Heart right ventricle (tissue), 16 donors: Measurements from ENCODE around the gene KLHDC2. TPM values are rescaled to one million over a fixed set of nuclear protein-coding genes. Genes with fewer than 3 reads are reported as not detected.
A peak's percentile ranks its signal among the peaks of the same experiment; 100 is the strongest.

ENCODE experiments used
- ATAC-seq, 8 donors: fragments of 200-7000 bp; cut with Tn5 transposase; one replicate each; pipeline ENCODE4 v1.9.1; 2020; ENCODE audit warnings: mild to moderate bottlenecking in 8 of 8, moderate library complexity in 8 of 8, moderate number of reproducible peaks in 1 of 8
- DNase-seq, 2 donors: peaks; one replicate each; pipeline ENCODE4 v3.0.0-alpha.2; 2020
- H3K27ac ChIP-seq, 10 donors: fragments of 200-600 bp; sonication (generic) in 2 of 10; one replicate each; pipeline versions ENCODE4 v1.5.0 to v1.8.0; 2020 to 2022; ENCODE audit warnings: mild to moderate bottlenecking in 3 of 10
- H3K27me3 ChIP-seq, 7 donors: fragments of 200-600 bp; one replicate each; pipeline ENCODE4 v1.8.0; 2021 to 2022; ENCODE audit warnings: mild to moderate bottlenecking in 2 of 7
- H3K36me3 ChIP-seq, 9 donors: fragments of 200-600 bp; sonication (generic) in 1 of 9; one replicate each; pipeline versions ENCODE4 v1.5.0 to v1.8.0; 2020 to 2022; ENCODE audit warnings: mild to moderate bottlenecking in 2 of 9
- H3K4me1 ChIP-seq, 9 donors: fragments of 200-600 bp; sonication (generic) in 1 of 9; one replicate each; pipeline versions ENCODE4 v1.5.0 to v1.8.0; 2020 to 2022; ENCODE audit warnings: mild to moderate bottlenecking in 4 of 9
- H3K4me3 ChIP-seq, 10 donors: fragments of 200-600 bp; sonication (generic) in 2 of 10; one replicate each; pipeline versions ENCODE4 v1.5.0 to v1.8.0; 2020 to 2022; ENCODE audit warnings: mild to moderate bottlenecking in 7 of 10, moderate library complexity in 2 of 10
- H3K9me3 ChIP-seq, 11 donors: fragments of 200-600 bp in 10 of 11; sonication (generic) in 2 of 11; one replicate each; pipeline versions ENCODE4 v1.5.0 to v1.8.0; 2013 to 2022; ENCODE audit warnings: mild to moderate bottlenecking in 2 of 11, control low read depth in 1 of 11, moderate library complexity in 1 of 11
- WGBS, 2 donors: extraction: QIAGEN DNeasy Blood & Tissue Kit; methylation state at CpG; one replicate each; pipeline ENCODE4 v1.1.7; 2013; ENCODE audit warnings: inconsistent platforms in 1 of 2; 5-methylcytosine and 5-hydroxymethylcytosine counted together
- intact Hi-C, 10 donors: fragments of 100-400 bp; cut with DNase I; formaldehyde crosslinking; loops; one replicate each; pipeline versions ENCODE4 v1.11.1 to v1.14.2; 2022
- polyA plus RNA-seq, 2 donors: library from polyadenylated mRNA; stranded (reverse); fragments of 200-250 nt; gene quantifications; one replicate each; pipeline ENCODE4 v1.2.3, GENCODE V29; 2013
- total RNA-seq, 10 donors: library from RNA; stranded (reverse); fragmentation: NEBNext Ultra II Directional in 3 of 10; extraction: Animal tissue kit (Norgen Biotek cat#: 25700) in 3 of 10; gene quantifications; one replicate each; pipeline versions ENCODE4 v1.2.1 to v1.2.4, GENCODE V29; 2021 to 2023
- TF ChIP-seq, protein P1 (sequence below), 9 donors: fragments of 200-600 bp; sonication (generic) in 2 of 9; IDR thresholded peaks; one replicate each; pipeline versions ENCODE4 v1.5.0 to v1.8.0; 2021 to 2022; ENCODE audit warnings: antibody characterized with exemption in 9 of 9, mild to moderate bottlenecking in 5 of 9, moderate library complexity in 1 of 9
- donor health status: Arrhythmogenic right ventricular cardiomyopathy.
- donor health status: ischemic (EF 13 %, LVEDD 7.1; RV severe dilation, severe dysfunction).
- donor health status: healthy with polysubstance abuse.
- donor health status: DM: no; HTN: yes; CAD: no.
- donor health status: DM: no; HTN: no; CAD: no.
- donor health status: ischemic (EF 25% LVEDD 6.9; RV normal size, moderate dysfunction).
- donor health status: ischemic (EF 25% LVEDD 5.7; RV mildly dilated, moderate dysfunction).
- donor health status: healthy.
- donor health status: DM: yes; HTN: yes; CAD: no.
- donor health status: Ischemic cardiomyopathy.
- donor health status: ischemic (EF 35%, LVEDD 5.7; RV mildly dilated, moderate dysfunction).
- donor health status: nonischemic (EF 11% LVEDD 7.7; RV severe dilation, severe dysfunction).
- donor health status: DM: yes; HTN: yes; CAD: no.
- donor health status: PGD.
- donor health status: ischemic (EF 29% LVEDD 5.4; RV normal size, mild dysfunction).
- donor health status: nonischemic (EF 23%, LVEDD 6.1; RV moderate dilation, normal function).

KLHDC2 gene
- total and polyA plus RNA-seq, 12 donors, result 40.2 to 106 (median 83.3) TPM

DNA sequence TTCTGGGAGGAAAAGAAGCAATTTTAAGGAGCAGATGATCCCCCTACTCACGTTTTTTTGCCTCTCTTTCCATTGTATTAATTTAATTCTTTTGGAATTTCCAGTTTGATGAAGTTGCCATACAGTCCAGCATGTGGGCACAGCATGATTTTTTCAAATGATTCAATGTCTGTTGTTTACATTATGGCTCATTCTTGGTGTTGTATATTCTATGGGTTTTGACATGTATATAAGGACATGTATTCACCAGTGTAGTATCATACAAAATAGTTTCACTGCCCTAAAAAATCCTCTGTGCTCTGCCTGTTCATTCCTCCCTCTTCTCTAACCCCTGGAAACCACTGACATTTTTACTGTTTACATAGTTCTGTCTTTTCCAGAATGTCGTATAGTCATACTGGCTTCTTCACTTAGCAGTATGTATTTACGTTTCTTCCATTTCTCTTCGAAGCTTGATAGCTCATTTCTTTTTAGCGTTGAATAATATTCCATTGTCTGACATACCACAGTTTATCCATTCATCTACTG lies 13.3 kb upstream of the KLHDC2 start:
- Histone ChIP-seq H3K4me1 (no peaks in the 10 kb centered on the region), H3K4me3 (no peak overlapping the region), H3K36me3 (peaks cover 0 to 34% (median 0%) of the 10 kb centered on the region in 9 donors), H3K27ac (no peak overlapping the region), H3K27me3 (no peaks in the 10 kb centered on the region), H3K9me3 (no peaks in the 10 kb centered on the region)
- TF ChIP-seq, protein P1, sequence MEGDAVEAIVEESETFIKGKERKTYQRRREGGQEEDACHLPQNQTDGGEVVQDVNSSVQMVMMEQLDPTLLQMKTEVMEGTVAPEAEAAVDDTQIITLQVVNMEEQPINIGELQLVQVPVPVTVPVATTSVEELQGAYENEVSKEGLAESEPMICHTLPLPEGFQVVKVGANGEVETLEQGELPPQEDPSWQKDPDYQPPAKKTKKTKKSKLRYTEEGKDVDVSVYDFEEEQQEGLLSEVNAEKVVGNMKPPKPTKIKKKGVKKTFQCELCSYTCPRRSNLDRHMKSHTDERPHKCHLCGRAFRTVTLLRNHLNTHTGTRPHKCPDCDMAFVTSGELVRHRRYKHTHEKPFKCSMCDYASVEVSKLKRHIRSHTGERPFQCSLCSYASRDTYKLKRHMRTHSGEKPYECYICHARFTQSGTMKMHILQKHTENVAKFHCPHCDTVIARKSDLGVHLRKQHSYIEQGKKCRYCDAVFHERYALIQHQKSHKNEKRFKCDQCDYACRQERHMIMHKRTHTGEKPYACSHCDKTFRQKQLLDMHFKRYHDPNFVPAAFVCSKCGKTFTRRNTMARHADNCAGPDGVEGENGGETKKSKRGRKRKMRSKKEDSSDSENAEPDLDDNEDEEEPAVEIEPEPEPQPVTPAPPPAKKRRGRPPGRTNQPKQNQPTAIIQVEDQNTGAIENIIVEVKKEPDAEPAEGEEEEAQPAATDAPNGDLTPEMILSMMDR (IDR thresholded peaks at IDR 0.05), result no peak
- 76 to 82% methylated on average over 5 of the region's 5 CpGs for WGBS, 2 donors
- ATAC-seq, result no peak
- DNase-seq, result no peak
- intact Hi-C loops, result no loop called here

DNA sequence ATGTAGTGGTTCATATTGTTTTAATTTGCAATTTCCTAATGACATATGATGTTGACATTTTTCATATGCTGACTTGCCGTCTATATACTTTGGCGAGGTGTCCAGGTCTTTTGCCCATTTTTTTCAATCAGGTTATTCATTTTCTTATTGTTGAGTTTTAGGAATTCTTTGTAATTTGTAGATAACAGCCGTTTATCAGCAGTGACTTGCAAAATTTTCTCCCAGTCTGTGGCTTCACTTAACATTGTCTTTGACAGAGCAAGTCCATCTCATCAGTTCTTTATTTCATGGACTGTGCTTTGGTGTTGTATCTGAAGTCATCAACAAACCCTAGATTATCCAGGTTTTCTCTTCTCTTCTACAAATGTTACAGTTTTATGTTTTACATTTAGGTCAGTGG lies 12.6 kb upstream of the KLHDC2 start:
- H3K36me3 ChIP-seq, result peaks cover 0 to 26% (median 0%) of the 10 kb centered on the region in 9 donors
- TF ChIP-seq, protein P1 (IDR thresholded peaks at IDR 0.05), result no peak
- intact Hi-C loops, result no loop called here
- ATAC-seq (no peak), DNase-seq (no peak)
- H3K4me3 ChIP-seq, result no peak overlapping the region
- no peaks in the 10 kb centered on the region for H3K9me3 ChIP-seq
- H3K4me1 ChIP-seq, result no peaks in the 10 kb centered on the region
- no peak overlapping the region for H3K27ac ChIP-seq
- WGBS, 2 donors, result 72 to 82% methylated on average over 3 of the region's 3 CpGs
- no peaks in the 10 kb centered on the region for H3K27me3 ChIP-seq

DNA sequence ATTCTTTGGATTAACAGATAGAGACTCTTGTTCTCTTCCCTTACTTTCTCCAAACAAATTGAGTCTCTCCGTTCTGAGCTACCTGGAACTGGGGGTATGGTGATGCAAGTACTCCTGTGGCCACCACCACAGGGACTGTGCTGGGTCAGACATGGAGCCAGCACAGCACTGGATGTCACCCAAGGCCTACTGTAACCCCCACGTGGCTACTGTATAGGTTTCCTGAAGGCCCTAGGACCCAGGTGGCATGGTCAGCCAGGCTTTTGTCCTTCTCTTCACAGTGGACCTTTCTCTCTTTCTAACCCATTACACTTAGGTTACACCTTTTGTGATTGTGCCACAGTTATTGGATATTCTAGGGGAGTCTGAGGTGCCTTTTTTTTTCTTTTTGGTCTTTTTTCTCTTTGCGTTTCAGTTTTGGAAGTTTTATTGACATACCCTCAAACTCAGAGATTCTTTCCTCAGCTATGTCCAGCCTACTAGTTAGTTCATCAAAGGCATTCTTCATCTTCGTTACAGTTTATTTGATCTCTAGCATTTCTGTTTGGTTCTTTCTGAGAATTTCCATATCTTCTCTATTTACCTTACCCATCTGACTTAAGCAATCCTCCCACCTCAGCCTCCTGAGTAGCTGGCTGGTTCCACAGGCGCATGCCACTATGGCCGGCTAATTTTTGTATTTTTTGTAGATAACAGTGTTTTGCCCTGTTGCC lies 6.0 kb upstream of the KLHDC2 start:
- WGBS, 2 donors, result 79 to 83% methylated on average over 6 of the region's 6 CpGs
- Histone ChIP-seq H3K27me3 (no peaks in the 10 kb centered on the region), H3K36me3 (no peaks in the 10 kb centered on the region), H3K9me3 (no peaks in the 10 kb centered on the region), H3K27ac (no peak overlapping the region), H3K4me1 (peaks cover 0 to 5% (median 3%) of the 10 kb centered on the region in 9 donors), H3K4me3 (no peak overlapping the region)
- ATAC-seq, result no peak
- no peak for DNase-seq
- TF ChIP-seq, protein P1 (IDR thresholded peaks at IDR 0.05), result no peak
- intact Hi-C loops, result loop anchor here in 3 of 10 donors (10.0 kb wide), 2 partner anchors 57 to 127 kb away; partner anchors contain the start of gene DNAAF2 (in 3 of the 3)

- peak overlapping the region; percentile 89 to 99 (median 98) for H3K27ac ChIP-seq
- WGBS, 2 donors, result 82% methylated on average over 10 of the region's 10 CpGs
- H3K9me3 ChIP-seq, result no peaks in the 10 kb centered on the region
- TF ChIP-seq, protein P1 (IDR thresholded peaks at IDR 0.05), result no peak
- intact Hi-C loops, result loop anchor here in 9 of 10 donors (2.0 to 10.0 kb wide), 8 partner anchors 62 to 145 kb away; partner anchors contain the start of genes DNAAF2 (in 4 of the 9), KLHDC1 (in 2 of the 9), MGAT2 (in 1 of the 9) and POLE2 (in 1 of the 9)
- H3K4me1 ChIP-seq, result peaks cover 2 to 35% (median 31%) of the 10 kb centered on the region in 9 donors
- H3K4me3 ChIP-seq, result peak overlapping the region in 9 of 10 donors; percentile 73 to 99 (median 97)
- DNase-seq (no peak), ATAC-seq (no peak)
- H3K36me3 ChIP-seq, result peaks cover 0 to 4% (median 0%) of the 10 kb centered on the region in 9 donors
- no peaks in the 10 kb centered on the region for H3K27me3 ChIP-seq
Measured at GRCh38 chr14:49766839-49767238, 1.1 kb upstream of the KLHDC2 start.
